K562 (cell line): ENCODE data around the gene TOMM5. TPM values are rescaled to one million over a fixed set of nuclear protein-coding genes. Genes with fewer than 3 reads are reported as not detected.

Source experiments
- AFF4 ChIP-seq: sonication (generic); formaldehyde crosslinking; IDR thresholded peaks from 2 replicates; pipeline ENCODE4 v1.8.0; 2023; ENCODE audit warnings: mild to moderate bottlenecking, missing genetic modification reagents
- FOXK1 ChIP-seq: sonication (generic); formaldehyde crosslinking; IDR thresholded peaks from 2 replicates; pipeline ENCODE4 v1.8.0; 2022; ENCODE audit warnings: missing genetic modification reagents, mild to moderate bottlenecking, borderline replicate concordance
- FOXK2 ChIP-seq, 2 experiments: fragments of 450-650 bp; IDR thresholded peaks in 1 of 2; conservative IDR thresholded peaks in 1 of 2; 2 replicates each; pipeline ENCODE4 v1.6.1; 2016; ENCODE audit warnings: low read depth in 2 of 2, mild to moderate bottlenecking in 1 of 2
- JUND ChIP-seq, 2 experiments: IDR thresholded peaks; 2 replicates in 1 of 2; 3 replicates in 1 of 2; pipeline ENCODE4 v1.6.1; 2011; ENCODE audit warnings: borderline replicate concordance in 2 of 2, low read depth in 2 of 2, low read length in 2 of 2, improper control_type of control experiment in 1 of 2, missing biosample characterization in 1 of 2, missing genetic modification characterization in 1 of 2, missing genetic modification reagents in 1 of 2
- MAFK ChIP-seq: IDR thresholded peaks from 2 replicates; pipeline ENCODE4 v1.6.1; 2011; ENCODE audit warnings: low read length, improper control_type of control experiment
- RBFOX2 ChIP-seq: fragments of 200-400 bp; formaldehyde crosslinking; IDR thresholded peaks from 2 replicates; pipeline ENCODE4 v1.6.1; 2017; ENCODE audit warnings: low read depth, mild to moderate bottlenecking, low read length, moderate library complexity
- RCOR1 ChIP-seq, 2 experiments: IDR thresholded peaks; 2 replicates each; pipeline ENCODE4 v1.6.1; 2012; ENCODE audit warnings: low read depth in 2 of 2, low read length in 2 of 2, borderline replicate concordance in 1 of 2, improper control_type of control experiment in 1 of 2
- TRIM25 ChIP-seq: fragments of 450-650 bp; IDR thresholded peaks from 2 replicates; pipeline ENCODE4 v1.7.0; 2016; ENCODE audit warnings: borderline replicate concordance
- ZBED1 ChIP-seq: IDR thresholded peaks from 2 replicates; pipeline ENCODE4 v1.6.1; 2014
- polyA plus RNA-seq, 8 experiments: library from polyadenylated mRNA; depleted of rRNA in 4 of 8; stranded (reverse) in 5 of 8; unstranded in 3 of 8; fragments of >200 nt; fragmentation: Nextera tagmentation in 2 of 8; fragmentation: Illumina TruSeq in 1 of 8; extraction: Ambion mirVana in 2 of 8; extraction: Trizol in 1 of 8; gene quantifications; 2 replicates each; pipeline versions ENCODE4 v1.2.1 to v1.2.3, GENCODE V29; 2011 to 2014; ENCODE audit warnings: inconsistent platforms in 1 of 8, missing spikeins in 1 of 8
- total RNA-seq, 7 experiments: library from RNA; depleted of rRNA in 6 of 7; stranded (reverse); fragments of >200 nt in 6 of 7; fragmentation: Illumina TruSeq in 2 of 7; extraction: Trizol in 2 of 7; gene quantifications; 2 replicates each; pipeline versions ENCODE4 v1.2.1 to v1.2.3, GENCODE V29; 2011 to 2021; ENCODE audit warnings: low replicate concordance in 1 of 7

The TOMM5 gene
- total and polyA plus RNA-seq, 9 of the 15 experiments (the other 6 are each of a cell fraction or from before 2014, with no cell fraction given) = 262 to 1,742 (median 496) TPM

GRCh38 chr9:37564916-37565315 is 27.5 kb downstream of the TOMM5 start (continued):
- TF ChIP-seq RBFOX2 (no peak), AFF4 (CRISPR knock-in tag) (no peak), FOXK1 (CRISPR knock-in tag) (no peak), TRIM25 (no peak), RCOR1 (IDR thresholded peaks at IDR 0.05; ENCODE audit: borderline replicate concordance in 1 of 2, low read depth in 2 of 2, low read length in 2 of 2) (no peak), MAFK (no peak), FOXK2 (conservative IDR thresholded peaks at IDR 0.05 in 1 of 2, IDR thresholded peaks at IDR 0.05 in 1 of 2; ENCODE audit: low read depth in 2 of 2) (no peak), JUND (IDR thresholded peaks at IDR 0.05; ENCODE audit: borderline replicate concordance, low read depth, low read length) (no peak), JUND (tag; IDR thresholded peaks at IDR 0.05; ENCODE audit: borderline replicate concordance, low read depth, low read length) (no peak), ZBED1 (no peak)
- TF ChIP-seq, all 486 proteins: peak for 0
